ENCODE measurements around the gene CYTH2.

CYTH2 gene, protein sequence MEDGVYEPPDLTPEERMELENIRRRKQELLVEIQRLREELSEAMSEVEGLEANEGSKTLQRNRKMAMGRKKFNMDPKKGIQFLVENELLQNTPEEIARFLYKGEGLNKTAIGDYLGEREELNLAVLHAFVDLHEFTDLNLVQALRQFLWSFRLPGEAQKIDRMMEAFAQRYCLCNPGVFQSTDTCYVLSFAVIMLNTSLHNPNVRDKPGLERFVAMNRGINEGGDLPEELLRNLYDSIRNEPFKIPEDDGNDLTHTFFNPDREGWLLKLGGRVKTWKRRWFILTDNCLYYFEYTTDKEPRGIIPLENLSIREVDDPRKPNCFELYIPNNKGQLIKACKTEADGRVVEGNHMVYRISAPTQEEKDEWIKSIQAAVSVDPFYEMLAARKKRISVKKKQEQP

DNA sequence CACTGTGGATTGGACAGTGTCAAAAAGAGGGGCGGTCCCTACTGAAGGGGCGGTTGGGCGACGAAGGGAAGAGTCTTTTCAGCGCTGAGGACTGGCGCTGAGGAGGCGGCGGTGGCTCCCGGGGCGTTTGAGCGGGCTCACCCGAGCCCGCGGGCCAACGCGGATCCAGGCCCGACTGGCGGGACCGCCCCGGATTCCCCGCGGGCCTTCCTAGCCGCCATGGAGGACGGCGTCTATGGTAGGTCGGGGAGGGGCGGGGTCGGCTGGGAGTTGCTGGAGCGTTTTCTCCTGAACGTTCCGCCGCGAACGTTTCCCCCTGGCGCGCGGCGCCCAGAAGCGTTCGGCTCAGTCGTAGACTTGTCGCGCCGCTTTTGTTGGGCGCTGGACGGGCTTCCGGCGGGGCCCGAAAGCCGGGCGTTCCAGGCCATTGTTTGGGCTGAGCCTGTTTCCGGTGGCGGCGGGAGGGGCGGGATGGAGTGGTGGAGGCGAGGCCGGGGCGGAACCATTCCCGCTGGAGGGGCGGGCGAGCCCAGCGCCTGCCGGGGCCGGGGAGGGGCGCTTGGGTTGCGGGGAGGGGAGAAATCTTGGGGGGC, at the start of gene CYTH2:
TSS of gene CYTH2 (plus strand) at position 81 of the 593 bp plus-strand sequence. CDS start at position 220, 139 bp downstream.
- DNase-seq (ENCODE audit: low read depth): no peak

DNA sequence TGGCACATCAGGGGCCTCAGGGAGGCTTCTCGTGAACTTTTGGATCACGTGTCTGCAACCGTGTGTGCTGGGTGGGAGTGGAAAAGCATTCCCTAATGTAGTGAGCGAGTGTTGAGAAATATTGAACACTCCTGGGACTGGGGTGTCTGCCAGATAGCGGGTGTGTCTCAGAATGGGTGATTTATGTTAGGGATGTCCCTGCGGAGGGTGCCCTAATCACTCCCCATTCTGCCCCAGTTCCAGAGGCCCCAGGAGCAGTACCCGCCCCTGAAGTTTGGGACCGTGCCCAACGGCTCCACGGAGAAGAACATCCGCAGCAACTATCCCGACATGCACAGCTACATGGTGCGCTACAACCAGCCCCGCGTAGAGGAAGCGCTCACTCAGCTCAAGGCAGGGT, 47.6 kb upstream of the CYTH2 start:
- no peak for DNase-seq (ENCODE audit: low read depth)

DNA sequence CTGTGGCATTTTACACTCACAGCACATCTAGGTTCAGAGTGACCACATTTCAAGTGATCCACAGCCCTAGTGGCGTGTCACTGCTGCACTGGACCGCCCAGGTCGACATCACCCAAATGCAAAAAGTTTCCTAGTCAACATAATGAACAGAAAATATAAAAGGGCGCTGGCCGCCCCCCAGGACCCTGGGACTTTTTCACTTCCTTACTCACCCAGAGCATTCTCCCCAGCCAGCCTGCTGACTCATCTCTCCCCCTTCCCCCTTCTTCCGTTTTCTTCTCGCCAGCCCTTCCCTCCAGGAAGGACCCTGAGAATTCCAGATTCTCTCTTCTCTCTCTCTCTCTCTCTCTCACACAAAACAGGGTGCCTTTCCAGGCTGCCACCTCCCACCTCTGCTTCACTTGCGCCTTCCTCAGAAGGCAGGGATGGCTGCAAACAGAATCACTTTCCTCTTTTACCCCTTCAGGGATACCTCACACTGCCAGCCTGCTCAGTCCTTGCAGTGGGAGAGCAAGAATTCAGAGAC, 44.4 kb upstream of the CYTH2 start:
- peak; percentile 43 for DNase-seq (ENCODE audit: low read depth)

DNA sequence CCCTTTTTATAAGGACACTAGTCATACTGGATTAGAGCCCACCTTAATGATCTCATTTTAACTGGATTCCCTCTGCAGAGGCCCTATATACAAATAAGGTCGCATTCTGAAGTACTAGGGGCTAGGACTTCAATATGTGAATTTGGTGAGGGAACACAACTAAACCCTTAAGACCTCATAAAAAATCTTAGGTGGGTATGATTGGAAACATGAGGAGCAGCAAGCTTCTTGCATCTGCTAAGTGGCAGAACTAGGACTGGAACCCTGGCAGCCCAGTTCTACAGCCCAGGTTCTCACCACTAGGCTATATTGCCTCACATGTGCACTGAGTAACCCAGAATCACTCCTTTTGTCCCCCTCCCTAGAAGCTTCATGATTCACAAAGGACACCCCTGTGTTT, 40.5 kb upstream of the CYTH2 start:
- no peak for DNase-seq (ENCODE audit: low read depth)

DNA sequence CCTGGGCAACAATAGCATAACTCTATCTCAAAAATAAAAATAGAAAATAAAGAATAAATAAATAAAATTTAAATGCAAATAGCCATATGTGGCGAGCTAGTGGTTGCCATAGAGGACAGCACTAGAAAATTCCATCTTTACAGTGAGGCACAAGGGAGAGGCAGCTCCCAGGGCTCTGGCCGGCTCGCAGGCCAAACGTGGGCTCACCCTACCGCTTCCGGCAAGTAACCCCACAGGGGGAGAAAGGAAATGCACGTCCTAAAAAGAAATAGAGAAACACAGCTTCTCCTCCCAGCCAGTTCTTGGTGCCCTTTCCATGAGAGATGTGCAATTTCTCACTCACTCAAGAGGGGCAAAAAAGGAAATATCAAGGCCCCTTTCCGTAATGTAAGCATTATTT, 35.8 kb upstream of the CYTH2 start:
- no peak for DNase-seq (ENCODE audit: low read depth)

DNA sequence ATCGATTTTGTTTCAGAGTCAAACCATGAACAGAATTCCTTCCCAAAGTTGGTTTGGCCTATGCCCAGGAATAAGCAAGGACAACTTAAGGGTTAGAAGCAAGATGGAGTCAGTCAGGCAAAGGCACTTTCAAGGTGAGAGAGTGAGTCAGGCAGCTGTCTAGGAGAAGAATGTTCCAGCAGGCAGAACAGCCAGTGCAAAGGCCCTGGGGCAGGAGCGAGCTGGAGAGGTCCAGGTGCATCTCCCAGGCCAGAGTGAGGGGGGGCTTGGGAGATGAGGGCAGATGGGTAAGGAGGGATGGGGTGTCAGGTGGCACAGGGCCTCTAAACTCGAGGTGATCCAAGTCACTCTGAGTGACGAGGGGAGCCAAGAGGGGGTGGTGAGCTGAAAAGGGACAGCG, 32.6 kb upstream of the CYTH2 start:
- no peak for DNase-seq (ENCODE audit: low read depth)

DNA sequence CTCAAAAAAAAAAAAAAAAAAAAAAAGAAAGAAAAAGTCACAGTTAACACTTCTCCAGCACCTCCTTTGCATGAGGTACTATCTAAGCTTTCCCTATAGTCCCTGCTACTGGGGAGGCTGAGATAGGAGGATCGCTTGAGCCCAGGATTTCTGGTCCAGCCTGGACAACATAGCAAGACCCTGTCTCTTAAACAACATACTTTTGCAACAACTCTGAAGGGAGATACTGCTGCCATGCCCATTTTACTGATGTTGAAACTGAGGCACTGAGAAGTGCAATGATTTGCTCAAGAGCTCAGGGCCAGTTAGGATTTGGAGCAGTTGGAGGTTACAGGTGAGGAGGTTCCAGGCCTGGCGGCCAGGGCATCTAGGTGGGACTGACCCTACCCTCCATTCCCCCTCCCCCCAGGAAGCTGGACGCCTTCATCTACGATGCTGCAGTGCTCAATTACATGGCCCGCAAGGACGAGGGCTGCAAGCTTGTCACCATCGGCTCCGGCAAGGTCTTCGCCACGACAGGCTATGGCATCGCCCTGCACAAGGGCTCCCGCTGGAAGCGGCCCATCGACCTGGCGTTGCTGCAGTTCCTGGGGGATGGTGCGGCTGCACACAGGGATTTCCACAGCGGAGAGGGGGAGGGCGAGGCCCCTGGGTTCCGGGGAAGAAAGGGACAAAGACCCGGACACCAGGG, 27.7 kb upstream of the CYTH2 start:
- no peak for DNase-seq (ENCODE audit: low read depth)

DNA sequence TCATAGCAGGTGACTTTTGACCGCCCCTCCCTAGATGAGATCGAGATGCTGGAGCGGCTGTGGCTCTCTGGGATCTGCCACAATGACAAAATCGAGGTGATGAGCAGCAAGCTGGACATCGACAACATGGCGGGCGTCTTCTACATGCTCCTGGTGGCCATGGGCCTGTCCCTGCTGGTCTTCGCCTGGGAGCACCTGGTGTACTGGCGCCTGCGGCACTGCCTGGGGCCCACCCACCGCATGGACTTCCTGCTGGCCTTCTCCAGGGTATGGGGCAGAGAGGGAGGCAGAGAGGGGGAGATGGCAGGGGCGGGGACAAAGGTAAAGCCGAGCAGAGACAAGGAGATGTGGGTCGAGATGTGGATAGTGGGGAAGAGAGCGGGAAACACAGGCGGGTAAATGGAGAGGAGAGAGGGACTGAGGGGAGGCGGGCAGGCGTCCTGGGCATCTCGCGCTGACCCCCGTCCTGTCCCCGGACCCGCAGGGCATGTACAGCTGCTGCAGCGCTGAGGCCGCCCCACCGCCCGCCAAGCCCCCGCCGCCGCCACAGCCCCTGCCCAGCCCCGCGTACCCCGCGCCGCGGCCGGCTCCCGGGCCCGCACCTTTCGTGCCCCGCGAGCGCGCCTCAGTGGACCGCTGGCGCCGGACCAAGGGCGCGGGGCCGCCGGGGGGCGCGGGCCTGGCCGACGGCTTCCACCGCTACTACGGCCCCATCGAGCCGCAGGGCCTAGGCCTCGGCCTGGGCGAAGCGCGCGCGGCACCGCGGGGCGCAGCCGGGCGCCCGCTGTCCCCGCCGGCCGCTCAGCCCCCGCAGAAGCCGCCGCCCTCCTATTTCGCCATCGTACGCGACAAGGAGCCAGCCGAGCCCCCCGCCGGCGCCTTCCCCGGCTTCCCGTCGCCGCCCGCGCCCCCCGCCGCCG, 26.8 kb upstream of the CYTH2 start:
- no peak for DNase-seq (ENCODE audit: low read depth)

DNA sequence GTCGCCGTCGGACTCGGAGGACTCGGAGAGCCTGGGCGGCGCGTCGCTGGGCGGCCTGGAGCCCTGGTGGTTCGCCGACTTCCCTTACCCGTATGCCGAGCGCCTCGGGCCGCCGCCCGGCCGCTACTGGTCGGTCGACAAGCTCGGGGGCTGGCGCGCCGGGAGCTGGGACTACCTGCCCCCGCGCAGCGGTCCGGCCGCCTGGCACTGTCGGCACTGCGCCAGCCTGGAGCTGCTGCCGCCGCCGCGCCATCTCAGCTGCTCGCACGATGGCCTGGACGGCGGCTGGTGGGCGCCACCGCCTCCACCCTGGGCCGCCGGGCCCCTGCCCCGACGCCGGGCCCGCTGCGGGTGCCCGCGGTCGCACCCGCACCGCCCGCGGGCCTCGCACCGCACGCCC, 25.9 kb upstream of the CYTH2 start:
- no peak for DNase-seq (ENCODE audit: low read depth)

DNA sequence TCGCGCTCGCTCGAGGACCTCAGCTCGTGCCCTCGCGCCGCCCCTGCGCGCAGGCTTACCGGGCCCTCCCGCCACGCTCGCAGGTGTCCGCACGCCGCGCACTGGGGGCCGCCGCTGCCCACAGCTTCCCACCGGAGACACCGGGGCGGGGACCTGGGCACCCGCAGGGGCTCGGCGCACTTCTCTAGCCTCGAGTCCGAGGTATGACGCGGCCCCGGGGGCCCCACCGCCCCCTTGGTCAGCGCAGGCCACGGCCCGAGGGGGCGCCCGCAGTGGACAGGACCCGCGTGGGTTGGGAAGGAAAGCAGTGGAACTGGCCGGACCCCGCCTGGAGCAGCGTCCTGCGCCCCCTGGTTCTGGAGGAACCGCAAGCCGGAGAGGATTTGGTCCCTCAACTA, 25.4 kb upstream of the CYTH2 start:
- no peak for DNase-seq (ENCODE audit: low read depth)

DNA sequence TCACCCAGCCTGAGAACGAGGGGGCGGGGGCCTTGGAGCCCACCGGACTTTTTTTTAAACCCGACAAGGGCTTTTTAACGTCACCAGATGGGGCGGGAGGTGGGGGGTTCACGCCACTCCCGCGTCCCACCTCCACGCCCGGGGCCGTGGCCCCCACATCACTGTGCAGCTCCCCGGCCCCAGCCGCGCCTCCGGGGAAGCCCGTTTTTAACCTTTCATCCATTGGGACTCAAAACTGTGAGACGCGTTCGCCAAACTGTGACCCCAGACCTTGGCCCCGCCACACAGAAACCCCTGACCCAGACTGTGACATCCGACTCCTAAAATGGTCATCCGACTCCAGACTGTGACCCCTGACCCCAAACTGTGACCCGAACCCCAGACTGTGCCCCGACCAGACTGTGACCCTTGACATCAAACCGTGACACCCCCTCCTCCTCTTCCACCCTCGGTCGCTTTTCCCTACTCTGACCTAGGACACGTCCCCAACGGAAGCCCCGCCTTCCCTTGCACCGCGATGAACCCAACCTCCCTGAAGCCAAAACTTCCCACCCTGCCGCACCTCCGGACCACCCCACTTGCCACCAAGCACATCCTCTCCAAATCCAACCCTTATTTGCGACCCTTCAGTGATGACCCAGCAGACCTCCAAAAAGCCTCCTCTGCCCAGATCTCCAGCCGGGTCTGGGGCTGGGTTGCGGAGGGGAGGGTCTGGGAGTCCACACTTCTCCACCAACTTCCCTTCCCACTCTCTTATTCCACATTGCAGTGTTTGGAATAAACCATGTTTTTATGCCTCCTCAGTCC, 24.8 kb upstream of the CYTH2 start:
- DNase-seq (ENCODE audit: low read depth): no peak

DNA sequence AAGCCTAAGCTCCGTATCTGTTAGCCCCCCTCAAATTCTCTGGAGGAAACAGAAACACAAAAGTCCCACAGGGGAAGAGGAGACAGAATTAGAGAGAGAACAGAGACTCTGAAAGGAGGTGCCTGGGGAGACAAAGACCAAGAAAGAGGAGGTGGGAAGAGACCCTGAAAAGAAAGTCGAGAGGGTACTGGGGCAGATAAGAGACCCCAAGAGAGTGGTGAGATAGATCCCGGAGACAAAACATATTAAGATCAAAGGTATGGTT, 24.3 kb upstream of the CYTH2 start:
- DNase-seq (ENCODE audit: low read depth): no peak

DNA sequence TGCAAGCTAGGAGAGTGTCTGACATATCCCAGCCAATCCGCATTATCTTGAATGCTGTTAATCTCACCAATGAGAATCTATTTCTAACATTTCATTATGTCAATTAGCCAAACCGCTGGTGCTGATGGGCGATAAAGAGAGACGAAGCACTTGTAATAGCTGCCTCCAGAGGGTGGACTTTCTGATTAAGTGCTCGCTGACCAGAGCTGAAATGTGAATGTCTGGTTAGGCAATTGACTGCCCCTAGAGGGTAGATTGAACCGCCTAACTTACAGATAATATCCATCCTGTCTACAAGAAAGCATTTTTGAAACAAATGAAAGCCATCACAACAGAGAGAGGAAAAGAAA, 23.9 kb upstream of the CYTH2 start:
- DNase-seq (ENCODE audit: low read depth): peak; percentile 82

DNA sequence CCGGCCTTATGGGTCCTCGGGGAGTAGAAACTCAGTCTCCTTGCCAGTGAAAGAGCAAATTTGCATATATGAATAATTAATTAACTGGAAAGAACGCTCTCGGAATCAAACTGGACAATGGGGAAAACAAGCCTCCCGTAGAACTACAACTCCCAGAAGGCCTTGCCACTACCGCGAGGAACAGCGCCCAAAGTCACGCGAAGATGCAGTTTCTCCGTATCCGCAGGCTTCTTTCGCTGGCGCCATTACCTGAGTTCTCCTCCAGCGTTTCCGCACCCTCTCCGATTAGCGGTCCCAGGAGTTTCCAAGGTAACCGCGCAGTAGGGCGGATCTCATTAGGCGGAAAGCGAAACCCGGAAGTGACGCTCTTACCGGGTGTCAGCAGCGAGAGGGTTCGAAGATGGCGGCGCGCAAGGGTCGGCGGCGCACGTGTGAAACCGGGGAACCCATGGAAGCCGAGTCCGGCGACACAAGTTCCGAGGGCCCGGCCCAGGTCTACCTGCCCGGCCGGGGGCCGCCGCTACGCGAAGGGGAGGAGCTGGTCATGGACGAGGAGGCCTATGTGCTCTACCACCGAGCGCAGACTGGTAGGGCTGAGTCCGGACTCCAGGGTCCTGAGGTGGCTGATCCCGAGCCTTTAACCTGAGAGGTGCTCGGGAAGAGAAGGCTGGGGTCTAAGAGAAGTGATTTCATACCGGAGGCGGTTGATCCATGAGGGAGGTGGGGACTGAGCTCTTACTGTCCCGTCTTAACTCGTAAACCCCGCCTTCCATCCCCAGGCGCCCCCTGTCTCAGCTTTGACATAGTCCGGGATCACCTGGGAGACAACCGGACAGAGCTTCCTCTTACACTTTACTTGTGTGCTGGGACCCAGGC, 23.3 kb upstream of the CYTH2 start, which contains the start of gene GRWD1:
TSS of gene GRWD1 (plus strand) at position 378 of the 876 bp plus-strand sequence. CDS start at position 401, 23 bp downstream.
- DNase-seq (ENCODE audit: low read depth): peak; percentile 96

DNA sequence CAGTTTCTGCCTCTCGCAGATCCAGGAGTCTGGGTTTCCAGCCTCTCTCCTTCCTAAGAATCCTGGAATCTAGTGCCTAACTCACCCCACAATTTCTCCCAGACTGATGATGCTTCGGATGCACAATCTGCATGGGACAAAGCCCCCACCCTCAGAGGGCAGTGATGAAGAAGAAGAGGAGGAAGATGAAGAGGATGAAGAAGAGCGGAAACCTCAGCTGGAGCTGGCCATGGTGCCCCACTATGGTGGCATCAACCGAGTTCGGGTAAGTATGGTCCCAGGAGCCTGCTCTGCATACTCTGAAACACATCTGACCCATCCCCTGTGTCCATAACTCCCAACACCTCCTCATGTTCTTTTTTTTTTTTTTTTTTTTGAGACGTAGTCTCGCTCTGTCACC, 22.6 kb upstream of the CYTH2 start:
- DNase-seq (ENCODE audit: low read depth): no peak

DNA sequence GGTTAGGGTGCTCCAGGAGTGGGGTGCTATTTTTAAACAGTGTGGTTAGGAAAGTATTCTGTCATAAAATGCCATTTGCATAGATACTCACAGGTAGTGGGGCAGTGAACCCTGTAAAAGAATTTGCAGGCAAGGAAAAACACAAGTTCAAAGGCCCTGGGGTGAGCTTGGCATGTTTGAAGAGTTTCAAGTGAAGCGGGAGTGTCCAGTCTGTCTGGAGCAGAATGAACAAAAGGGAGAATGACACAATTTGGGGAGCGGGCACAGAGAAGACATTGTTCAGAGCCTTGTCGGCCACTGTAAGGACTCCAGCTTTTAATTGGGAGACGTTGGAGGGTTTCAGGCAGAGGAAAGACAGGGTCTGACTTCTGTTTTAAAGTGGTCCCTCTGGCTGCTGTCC, 20.6 kb upstream of the CYTH2 start:
- DNase-seq (ENCODE audit: low read depth): no peak

DNA sequence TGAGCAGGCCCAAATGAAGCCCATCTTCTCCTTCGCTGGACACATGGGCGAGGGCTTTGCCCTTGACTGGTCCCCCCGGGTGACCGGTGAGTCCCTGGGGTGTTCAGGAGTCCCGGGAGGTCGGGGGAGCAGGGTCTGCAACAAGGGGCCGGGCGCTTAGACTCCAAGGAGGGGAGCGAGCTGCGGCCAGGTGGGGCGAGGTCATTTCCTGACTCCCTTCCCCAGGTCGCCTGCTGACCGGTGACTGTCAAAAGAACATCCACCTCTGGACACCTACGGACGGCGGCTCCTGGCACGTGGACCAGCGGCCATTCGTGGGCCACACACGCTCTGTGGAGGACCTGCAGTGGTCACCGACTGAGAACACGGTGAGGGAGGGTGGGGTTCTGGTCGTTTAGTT, 18.7 kb upstream of the CYTH2 start:
- no peak for DNase-seq (ENCODE audit: low read depth)

DNA sequence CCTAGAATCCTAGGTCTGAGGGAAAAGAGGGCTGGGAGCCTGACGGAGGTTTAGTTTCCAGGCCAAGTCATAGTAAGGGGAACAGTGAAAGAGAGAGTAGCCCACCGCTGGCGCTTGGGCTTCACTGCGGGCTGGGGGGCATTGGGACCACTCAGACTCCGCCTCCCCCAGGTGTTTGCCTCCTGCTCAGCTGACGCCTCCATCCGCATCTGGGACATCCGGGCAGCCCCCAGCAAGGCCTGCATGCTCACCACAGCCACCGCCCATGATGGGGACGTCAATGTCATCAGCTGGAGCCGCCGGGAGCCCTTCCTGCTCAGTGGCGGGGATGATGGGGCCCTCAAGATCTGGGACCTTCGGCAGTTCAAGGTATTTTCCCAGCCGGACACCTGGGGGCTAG, 18.3 kb upstream of the CYTH2 start:
- no peak for DNase-seq (ENCODE audit: low read depth)

DNA sequence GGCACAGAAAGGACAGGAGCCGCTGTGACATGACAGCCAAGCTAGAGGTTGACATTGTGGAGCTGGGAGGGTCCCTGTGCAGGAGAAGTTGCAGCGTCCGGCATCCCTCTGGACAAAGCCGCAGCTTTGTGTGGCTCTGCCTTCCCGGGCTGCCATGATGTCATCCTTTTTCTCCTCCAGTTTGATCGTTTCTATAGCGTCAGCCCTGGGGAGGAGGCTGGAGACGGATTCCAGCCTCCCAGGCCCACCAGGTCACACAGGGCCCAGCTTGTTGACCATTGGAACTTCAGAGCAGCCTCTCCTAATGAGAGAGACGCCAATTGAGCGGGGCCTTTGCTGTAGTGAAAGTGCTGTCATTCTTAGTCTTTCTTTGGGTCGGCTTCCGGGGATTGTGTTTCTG, 17.5 kb upstream of the CYTH2 start:
- DNase-seq (ENCODE audit: low read depth): no peak

Data from HS-27A (cell line).